ENCODE results near the gene PGM2. TPM values are rescaled to one million over a fixed set of nuclear protein-coding genes. Genes with fewer than 3 reads are reported as not detected.

Gene PGM2
- total RNA-seq, 2 donors from 2014 or later: 23.2 to 25.3 TPM

- no peak for DNase-seq (ENCODE audit: low spot score)
- H3K36me3 ChIP-seq: no peaks in the 10 kb centered on the region
- WGBS: 81% methylated on average over 2 of the region's 2 CpGs
- intact Hi-C loops (cut with DNase I): no loop called here
- no peaks in the 10 kb centered on the region for H3K27me3 ChIP-seq (replicated peaks; ENCODE audit: insufficient read depth)
- H3K9me3 ChIP-seq: no peaks in the 10 kb centered on the region
- no peak overlapping the region for H3K4me3 ChIP-seq
- no peaks in the 10 kb centered on the region for H3K4me1 ChIP-seq (replicated peaks)
- no peak overlapping the region for H3K27ac ChIP-seq
- TF ChIP-seq CTCF (IDR thresholded peaks at IDR 0.05) (no peak), POLR2AphosphoS5 (IDR thresholded peaks at IDR 0.05) (no peak), POLR2A (IDR thresholded peaks at IDR 0.05) (no peak)
Observed at GRCh38 chr4:37839426-37839825, 12.9 kb downstream of the PGM2 start.

GRCh38 chr4:37844204-37844603, 17.7 kb downstream of the PGM2 start:
- no peaks in the 10 kb centered on the region for H3K9me3 ChIP-seq
- no peak for DNase-seq (ENCODE audit: low spot score)
- intact Hi-C loops (cut with DNase I): no loop called here
- no peaks in the 10 kb centered on the region for H3K27me3 ChIP-seq (replicated peaks; ENCODE audit: insufficient read depth)
- no peak for TF ChIP-seq POLR2A (IDR thresholded peaks at IDR 0.05)
- no peak for TF ChIP-seq POLR2AphosphoS5 (IDR thresholded peaks at IDR 0.05)
- H3K36me3 ChIP-seq: peaks cover 0 to 5% of the 10 kb centered on the region in 2 donors
- no peak overlapping the region for H3K27ac ChIP-seq
- no peaks in the 10 kb centered on the region for H3K4me1 ChIP-seq (replicated peaks)
- 97% methylated on average over 5 of the region's 5 CpGs for WGBS
- H3K4me3 ChIP-seq: no peak overlapping the region

GRCh38 chr4:37845201-37845600, 18.7 kb downstream of the PGM2 start:
- 96% methylated on average over 4 of the region's 4 CpGs for WGBS
- intact Hi-C loops (cut with DNase I): no loop called here
- peaks cover 0 to 5% of the 10 kb centered on the region in 2 donors for H3K36me3 ChIP-seq
- H3K9me3 ChIP-seq: no peaks in the 10 kb centered on the region
- H3K27me3 ChIP-seq (replicated peaks; ENCODE audit: insufficient read depth): no peaks in the 10 kb centered on the region
- no peaks in the 10 kb centered on the region for H3K4me1 ChIP-seq (replicated peaks)
- H3K27ac ChIP-seq: no peak overlapping the region
- no peak for TF ChIP-seq POLR2AphosphoS5 (IDR thresholded peaks at IDR 0.05)
- TF ChIP-seq POLR2A (IDR thresholded peaks at IDR 0.05): no peak
- TF ChIP-seq CTCF (IDR thresholded peaks at IDR 0.05): no peak
- H3K4me3 ChIP-seq: no peak overlapping the region
- DNase-seq (ENCODE audit: low spot score): no peak

- Histone ChIP-seq H3K36me3 (peaks cover 0 to 5% of the 10 kb centered on the region in 2 donors), H3K27me3 (replicated peaks; ENCODE audit: insufficient read depth) (no peaks in the 10 kb centered on the region), H3K4me3 (no peak overlapping the region), H3K27ac (no peak overlapping the region), H3K4me1 (replicated peaks) (no peaks in the 10 kb centered on the region), H3K9me3 (no peaks in the 10 kb centered on the region)
- 60% methylated on average over 5 of the region's 5 CpGs for WGBS
- intact Hi-C loops (cut with DNase I): no loop called here
- no peak for DNase-seq (ENCODE audit: low spot score)
- TF ChIP-seq CTCF (IDR thresholded peaks at IDR 0.05): no peak
- no peak for TF ChIP-seq POLR2AphosphoS5 (IDR thresholded peaks at IDR 0.05)
- no peak for TF ChIP-seq POLR2A (IDR thresholded peaks at IDR 0.05)
Observed at GRCh38 chr4:37847311-37847884, 20.9 kb downstream of the PGM2 start.

GRCh38 chr4:37852376-37852775, 25.9 kb downstream of the PGM2 start:
- TF ChIP-seq POLR2A (IDR thresholded peaks at IDR 0.05) (no peak), POLR2AphosphoS5 (IDR thresholded peaks at IDR 0.05) (no peak), CTCF (IDR thresholded peaks at IDR 0.05) (no peak)

More at GRCh38 chr4:37852376-37852775, 25.9 kb downstream of the PGM2 start:
- Histone ChIP-seq H3K4me3 (no peak overlapping the region), H3K27ac (no peak overlapping the region), H3K36me3 (peaks cover 0 to under 1% of the 10 kb centered on the region in 2 donors), H3K4me1 (replicated peaks) (no peaks in the 10 kb centered on the region), H3K9me3 (no peaks in the 10 kb centered on the region), H3K27me3 (replicated peaks; ENCODE audit: insufficient read depth) (no peaks in the 10 kb centered on the region)
- 89% methylated on average over 2 of the region's 2 CpGs for WGBS
- intact Hi-C loops (cut with DNase I): no loop called here
- DNase-seq (ENCODE audit: low spot score): no peak
